NCI-H146 treated with DMSO at 0.1 percent for 48 hours (cell line): ENCODE data around the gene PRSS33.

ENCODE experiments used
- DNase-seq: peaks from one replicate; lab custom pipeline; 2025; ENCODE audit not compliant: unreplicated experiment; lab: John Stamatoyannopoulos, UW

The PRSS33 gene

DNA sequence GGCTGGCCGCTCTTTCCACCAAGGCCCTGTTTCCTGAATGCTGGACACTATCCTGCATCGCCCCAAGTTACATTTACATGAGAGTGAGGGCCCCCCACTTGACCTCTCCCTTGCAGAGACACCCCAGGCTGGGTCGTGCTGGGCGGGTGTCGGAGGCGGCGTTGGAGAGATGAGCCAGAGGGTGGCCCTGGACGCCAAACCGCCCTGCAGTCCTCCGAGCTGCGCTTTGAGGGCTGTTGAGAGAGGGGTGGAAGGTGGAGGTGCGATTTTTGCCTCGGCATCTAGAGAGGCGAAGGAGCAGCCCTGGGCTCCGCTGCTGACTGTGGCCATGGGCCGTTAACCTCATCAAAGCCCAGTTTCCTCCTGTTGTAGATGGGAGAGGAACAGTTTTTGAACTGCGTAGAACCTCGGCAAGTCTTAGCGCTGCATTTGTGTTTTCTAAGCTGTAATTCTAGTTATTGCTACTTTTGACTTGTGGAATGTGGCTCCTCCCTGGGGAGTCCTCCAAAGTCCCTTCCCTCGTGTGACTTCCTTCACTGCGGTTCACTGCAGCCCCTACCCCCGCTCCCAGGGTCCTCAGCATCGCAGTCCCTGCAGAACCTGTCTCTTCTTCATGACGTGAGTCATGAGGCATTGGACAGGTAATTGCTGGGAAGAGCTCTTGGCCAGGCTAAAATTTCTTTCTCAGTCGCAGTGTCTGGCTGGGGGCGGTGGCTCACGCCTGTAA lies 9.3 kb downstream of the PRSS33 start:
- peak; percentile 10 for DNase-seq

DNA sequence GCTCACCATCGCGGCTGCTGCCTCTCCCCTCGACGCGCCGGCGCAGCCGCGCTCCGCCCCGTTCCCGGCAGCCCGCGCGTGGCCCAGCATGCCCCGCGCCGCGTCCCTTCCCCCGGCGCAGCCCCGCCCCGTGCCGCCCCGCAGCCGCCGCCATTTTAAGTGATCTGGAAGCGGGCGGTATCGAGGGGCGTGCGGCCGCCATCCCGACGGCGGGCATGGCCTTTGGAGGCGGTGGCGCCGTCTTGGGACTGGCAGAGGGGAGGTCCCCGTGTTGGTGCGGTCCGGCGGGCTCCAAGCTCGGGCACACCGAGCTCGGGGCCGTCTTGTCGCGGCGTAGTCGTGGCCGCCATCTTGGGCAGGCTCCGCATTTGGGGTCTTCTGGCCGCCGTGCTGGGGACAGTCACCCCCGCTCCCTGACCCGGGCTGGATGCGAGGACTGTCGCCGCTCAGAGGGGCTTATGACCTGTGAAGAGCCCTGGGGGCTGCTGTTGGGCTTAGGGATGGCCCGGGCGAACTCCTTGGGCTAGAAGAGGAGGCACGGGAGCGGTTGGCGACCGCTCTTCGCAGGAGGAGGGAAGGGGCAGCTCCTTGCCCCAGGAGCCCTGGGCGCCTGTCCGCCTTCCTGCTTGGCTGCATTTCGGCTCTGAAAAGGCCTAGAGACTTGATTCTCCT lies 10.0 kb downstream of the PRSS33 start, which contains the start of gene ELOB:
TSS of gene ELOB (minus strand) at position 50 of the 672 bp plus-strand sequence. CDS start at position 9, 41 bp downstream.
- peak; percentile 74 for DNase-seq

DNA sequence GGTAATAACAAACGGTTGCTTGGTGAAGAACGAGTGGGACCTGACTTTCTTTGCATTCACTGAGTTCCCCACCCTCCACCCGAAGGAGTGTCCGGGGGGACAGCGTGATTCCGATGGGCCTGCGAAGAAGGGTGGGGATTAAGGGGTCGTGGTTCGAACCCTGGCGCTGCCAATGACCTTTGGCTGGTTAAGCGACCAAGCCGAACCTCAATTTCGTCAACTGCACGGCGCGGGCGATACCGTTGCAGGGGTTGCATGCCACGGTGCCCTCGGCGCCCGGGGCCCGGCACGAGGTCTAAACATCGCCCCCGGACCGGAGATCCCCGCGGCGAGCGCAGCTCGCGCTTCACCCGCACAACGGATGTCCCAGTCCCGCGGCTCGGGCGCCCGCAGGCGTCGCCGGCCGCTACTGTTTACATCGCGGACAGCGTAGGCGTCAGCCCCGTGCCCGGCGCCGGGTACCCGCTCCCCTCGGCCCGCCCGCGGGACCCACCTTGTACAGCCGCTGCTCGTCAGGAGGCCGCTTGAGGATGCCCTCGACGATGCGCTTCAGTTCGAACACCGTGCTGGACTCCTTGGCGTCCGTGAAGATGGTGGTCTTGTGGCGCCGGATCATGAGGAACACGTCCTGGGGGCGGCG lies 10.7 kb downstream of the PRSS33 start:
- no peak for DNase-seq

DNA sequence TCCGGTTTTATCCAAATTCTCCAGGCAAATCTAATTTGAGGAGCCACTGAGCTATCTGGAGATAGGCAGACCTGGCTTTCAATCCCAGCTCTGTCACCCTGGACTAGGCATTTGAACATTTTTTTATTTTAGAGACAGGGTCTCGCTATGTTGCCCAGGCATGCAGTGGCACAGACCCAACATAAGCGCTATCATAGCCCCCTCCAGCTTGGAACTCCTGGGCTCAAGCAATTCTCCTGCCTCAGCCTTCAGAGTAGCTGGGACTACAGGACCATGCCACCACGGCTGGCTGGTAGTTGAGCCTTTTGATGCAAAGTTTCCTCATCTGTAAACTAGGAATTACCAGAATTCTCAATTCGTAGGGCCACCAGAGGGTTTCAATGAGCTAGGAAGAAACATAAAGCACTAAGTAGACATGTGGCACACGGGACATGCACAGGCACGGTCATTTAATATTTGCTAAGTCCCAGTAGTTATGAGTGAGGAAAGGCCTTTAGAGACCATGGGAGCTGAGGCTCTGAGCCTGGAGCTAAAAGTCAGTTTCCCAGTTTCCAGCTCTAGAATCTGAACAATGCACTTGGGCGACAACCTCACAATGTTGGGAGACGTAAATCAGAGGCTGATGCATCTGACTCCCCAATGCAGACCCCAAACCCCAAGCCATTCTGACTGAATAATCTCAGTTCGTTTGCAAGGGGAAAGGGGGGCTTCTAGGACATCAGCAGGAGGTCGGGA lies 11.4 kb downstream of the PRSS33 start:
- DNase-seq, result no peak

DNA sequence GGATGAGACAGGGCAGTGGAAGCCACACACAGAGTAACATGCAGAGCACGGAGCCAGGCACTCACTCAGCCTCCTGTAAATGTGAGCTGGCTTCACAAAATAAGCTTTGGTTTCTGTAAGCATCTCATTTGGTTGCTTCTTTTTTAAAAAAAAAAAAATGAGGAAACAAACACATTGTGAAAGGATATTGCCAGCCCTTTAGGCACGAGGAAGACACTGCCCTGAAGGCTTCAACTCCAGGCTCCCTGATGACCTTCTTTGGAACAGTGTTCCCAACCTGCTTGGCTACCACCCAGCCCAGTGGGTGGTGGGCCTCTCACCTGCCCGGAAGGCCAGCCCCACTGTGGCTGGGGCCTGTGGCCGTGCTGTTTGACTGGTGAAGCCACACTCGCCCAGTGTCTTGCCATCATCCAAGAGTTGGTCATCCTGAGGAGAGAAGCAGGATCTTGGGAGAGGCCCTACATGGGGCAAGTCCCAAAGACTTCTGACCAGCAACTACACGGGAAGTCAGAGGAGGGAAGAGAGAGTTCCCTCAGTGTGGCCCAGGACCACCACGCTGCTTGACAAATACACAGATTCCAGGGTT lies 12.1 kb downstream of the PRSS33 start:
- no peak for DNase-seq

DNA sequence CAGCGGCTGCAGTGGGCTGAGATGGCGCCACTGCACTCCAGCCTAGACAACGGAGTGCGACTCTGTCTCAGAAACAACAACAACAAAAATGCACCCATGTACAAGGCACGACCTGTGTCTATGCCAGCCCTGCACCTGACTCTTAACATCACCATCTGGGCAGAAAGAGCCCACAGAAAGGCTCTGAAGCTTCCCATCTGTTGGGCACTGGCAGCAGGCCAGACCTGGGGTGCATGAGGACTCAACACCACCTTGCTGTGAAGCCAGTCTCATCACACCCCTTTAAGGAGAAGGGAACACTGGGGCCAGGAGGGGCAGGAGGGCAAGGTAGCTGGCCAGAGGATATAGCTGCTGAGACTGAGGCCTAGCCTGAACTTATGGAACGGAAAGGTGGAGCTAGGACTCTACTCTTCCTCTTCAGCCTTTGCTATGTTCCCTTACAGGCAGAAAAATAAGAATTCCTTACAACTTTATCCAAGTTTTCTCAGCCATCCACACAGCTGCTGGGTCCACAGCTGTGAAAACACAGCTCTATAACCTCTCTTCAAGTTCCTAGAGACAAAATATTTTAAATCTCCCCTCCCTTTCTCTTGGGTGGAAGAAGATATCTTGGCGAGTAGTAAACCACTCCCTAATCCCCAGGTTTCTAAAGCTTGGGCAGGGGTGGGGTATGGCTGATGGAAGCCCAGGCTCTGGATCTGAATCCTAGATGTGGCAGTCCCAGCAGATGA lies 13.0 kb downstream of the PRSS33 start:
- DNase-seq, result no peak

DNA sequence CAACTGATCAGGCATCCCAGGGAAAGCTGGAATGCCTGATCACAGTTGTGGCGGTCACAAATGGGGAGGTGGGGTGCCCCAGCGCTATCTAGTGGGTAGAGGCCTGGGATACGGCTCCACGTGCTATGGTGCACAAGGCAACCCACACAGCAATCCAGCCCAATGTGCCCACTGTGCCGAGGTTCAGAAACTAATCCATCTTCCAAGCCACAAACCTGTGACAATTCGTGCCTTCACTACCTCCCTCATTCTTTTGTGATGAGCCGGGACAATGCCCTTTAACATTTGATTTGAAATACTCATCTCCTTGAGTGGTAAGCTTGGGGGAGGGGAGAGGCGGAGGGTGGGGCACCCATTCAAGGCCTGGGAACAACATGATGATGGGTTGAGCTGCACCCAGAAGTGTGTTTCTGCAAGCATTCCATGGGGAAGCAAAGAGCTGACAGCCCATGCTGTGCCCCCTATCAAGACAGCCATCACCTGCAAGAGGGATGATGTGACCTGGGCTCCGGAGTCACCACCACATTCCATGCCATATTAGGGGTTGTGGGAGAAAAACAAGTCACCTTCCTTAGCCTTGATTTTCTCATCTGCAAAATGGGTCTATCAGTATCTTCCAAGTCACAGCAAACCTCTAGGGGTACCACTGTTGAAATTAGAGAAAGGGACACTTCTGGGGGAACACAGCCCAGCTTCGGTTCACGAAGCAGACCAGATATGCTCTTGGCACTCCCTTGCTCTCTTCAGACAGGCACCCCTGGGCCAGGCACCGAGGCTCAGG lies 14.0 kb downstream of the PRSS33 start:
- DNase-seq, result no peak

DNA sequence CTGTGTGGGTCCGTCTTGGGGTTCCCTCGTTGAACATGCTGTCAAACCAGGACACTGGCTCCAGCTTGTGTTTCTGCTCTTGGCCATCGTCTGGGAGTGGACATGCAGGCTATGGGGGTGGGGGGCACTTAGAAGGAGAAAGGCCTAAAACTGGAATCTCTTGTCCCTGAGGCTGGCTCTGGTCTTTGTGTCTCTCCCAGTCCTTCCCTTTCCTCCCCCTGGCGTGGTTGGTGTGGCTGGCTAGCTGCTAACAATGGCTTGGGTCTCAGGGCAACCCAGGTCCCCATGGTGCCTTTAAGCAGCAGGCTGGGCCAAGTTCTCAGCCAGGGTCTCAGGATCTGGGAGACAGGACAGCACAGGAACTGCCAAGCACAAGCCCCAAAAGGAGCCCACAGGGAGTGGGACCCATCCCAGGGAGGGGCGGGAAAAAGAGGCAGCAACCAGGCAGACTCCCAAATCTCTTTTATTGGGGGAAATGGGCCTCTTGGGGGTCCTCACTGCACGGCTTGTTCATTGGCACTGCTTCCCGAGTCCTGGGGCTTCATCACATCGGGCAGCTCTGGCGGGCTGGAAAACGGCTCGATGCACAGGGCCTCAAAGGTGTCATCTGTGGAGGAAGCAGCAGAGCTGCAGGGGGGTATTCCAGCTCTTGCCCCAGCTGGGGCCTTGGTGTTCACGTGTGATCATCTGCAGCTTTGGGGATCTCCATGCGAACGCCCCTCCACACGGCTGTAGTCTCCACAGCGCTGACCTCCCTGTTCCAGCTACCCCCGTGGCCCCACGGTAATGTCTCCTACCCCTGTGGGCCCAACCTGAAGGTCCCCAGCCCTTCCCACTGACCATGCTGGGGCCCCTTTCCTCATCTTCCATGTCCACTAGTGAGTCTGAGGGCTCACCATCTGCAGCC lies 15.6 kb downstream of the PRSS33 start:
- no peak for DNase-seq

DNA sequence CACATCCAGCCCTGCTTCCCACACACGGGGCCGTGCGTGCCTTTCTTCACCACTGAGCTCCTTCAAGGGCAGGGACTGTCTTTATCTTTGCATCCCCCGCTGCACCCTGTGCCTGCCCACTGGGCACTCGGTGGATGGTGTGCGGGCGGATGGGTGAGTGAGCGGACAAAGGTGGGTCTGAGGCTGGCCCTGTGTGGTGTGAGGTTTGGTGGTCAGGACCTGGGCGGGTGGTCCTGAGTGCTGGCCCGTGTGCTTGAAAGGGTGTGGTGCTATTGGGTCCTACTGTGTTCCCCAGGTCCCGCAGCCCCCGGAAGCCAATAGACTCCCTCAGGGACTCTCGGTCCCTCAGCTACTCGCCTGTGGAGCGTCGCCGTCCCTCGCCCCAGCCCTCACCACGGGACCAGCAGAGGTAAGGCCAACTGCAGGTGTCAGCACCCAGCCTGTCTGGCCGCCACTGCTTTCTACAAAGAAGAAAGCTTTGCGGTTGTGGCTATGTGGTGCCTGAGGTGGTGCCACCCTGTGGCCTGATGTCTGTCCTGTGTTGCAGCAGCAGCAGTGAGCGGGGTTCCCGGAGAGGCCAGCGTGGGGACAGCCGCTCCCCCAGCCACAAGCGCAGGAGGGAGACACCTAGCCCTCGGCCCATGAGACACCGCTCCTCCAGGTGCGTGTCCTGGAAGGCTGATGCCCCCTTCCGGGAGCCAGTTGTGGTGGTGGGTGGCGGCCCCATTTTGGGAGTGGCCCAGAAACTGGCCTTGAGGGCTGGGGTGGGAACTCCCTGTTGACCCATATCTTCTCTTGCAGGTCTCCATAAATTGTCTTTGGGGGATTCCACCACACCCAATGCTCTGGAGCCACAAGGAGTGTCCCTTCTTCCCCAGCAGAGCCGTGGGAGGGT lies 17.1 kb downstream of the PRSS33 start:
- DNase-seq, result no peak

DNA sequence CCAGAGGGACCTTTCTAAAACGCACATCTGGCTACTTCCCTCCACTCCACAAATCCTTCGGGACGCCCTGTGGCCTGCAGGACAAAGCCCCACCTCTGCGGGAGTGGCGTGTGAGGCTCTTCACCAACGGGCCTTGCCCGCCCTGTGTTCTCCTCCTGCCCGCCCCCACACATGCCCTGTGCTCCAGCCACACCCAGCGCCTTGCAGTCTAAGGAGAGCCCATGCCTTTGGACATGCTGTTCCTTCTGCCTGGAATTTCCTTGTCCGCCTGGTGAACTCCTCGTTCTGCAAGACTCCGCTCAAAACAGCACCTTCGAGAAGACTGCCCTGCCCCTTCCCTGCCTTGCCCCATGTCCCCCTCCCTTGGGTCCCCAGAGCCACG lies 17.7 kb downstream of the PRSS33 start:
- no peak for DNase-seq

DNA sequence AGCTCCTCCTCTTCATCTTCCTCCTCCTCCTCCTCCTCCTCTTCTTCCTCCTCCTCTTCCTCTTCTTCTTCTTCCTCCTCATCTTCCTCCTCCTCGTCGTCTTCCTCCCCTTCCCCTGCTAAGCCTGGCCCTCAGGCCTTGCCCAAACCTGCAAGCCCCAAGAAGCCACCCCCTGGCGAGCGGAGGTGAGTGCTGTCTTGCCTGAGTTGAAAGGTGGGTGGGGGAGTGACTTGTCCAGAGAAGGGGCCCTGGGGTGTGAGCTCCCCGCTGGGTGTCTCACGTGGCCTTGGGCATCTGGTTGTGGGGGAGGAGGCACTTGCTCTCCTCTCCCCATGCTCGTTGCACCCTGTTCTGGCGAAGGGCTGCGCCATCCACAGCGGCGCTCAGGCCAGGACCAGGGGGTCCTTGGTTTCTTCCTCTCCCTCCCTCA lies 18.2 kb downstream of the PRSS33 start:
- no peak for DNase-seq

DNA sequence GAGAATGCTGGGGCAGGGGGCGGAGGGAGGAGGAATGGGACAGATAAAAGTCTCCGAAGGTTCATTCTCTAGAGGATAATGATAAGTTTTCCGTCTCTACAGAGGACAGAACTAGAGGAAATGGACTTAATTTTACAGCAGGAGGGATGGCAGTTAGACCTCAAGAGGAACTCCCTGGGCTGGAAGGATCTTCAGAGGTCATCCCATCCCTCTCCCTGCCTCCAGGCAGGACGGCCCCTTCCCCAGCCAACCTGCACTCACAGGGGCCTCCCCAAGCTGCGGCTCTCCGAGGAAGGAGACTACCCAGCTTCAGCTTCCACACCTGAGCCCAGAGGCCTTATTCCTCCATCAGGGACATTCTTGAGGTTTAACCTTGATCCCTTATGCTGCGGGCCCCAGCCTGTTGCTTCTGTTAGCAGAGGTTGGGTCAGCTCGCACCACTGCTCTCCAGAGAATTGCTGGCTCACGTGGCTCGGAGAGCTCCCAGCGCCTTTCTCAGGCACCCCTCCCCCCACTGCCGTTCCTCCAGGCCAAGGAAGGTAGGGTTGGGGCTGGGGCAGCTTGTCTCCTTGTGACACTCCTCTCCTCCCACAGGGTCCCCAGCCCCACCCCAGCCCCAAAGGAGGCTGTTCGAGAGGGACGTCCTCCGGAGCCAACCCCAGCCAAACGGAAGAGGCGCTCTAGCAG lies 18.8 kb downstream of the PRSS33 start:
- no peak for DNase-seq

DNA sequence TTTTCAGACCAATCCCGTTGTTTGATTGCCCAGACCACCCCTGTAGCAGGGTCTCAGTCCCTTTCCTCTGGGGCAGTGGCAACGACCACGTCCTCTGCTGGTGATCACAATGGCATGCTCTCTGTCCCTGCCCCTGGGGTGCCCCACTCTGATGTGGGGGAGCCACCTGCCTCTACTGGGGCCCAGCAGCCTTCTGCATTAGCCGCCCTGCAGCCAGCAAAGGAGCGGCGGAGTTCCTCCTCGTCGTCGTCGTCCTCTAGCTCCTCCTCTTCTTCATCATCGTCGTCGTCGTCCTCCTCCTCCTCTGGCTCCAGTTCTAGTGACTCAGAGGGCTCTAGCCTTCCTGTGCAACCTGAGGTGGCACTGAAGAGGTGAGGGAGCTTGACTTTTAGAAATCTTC lies 19.5 kb downstream of the PRSS33 start:
- no peak for DNase-seq

DNA sequence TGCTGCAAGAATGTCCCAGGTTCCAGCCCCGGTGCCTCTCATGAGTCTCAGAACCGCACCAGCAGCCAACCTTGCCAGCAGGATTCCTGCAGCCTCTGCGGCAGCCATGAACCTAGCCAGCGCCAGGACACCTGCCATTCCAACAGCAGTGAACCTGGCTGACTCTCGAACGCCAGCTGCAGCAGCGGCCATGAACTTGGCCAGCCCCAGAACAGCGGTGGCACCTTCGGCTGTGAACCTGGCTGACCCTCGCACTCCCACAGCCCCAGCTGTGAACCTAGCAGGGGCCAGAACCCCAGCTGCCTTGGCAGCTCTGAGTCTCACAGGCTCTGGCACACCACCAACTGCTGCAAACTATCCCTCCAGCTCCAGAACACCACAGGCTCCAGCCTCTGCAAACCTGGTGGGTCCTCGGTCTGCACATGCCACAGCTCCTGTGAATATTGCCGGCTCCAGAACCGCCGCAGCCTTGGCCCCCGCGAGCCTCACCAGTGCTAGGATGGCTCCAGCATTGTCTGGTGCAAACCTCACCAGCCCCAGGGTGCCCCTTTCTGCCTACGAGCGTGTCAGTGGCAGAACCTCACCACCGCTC lies 20.1 kb downstream of the PRSS33 start:
- DNase-seq, result no peak

DNA sequence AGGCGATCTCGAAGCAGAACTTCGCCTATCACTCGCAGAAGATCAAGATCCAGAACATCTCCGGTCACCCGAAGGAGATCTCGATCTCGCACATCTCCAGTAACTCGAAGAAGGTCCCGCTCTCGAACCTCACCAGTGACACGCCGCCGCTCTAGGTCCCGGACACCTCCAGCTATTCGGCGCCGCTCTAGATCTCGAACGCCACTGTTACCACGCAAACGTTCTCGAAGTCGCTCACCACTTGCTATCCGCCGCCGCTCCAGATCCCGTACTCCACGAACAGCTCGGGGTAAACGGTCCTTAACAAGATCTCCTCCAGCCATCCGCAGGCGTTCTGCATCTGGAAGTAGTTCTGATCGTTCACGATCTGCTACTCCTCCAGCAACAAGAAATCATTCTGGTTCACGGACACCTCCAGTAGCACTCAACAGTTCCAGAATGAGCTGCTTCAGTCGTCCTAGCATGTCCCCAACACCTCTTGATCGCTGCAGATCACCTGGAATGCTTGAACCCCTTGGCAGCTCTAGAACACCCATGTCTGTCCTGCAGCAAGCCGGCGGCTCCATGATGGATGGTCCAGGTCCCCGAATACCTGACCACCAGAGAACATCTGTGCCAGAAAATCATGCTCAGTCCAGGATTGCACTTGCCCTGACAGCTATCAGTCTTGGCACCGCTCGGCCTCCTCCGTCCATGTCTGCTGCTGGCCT lies 20.8 kb downstream of the PRSS33 start:
- no peak for DNase-seq
